CD4-positive, alpha-beta T cell treated with Interleukin-21 for 1 hour (primary cell): Measurements from ENCODE around the gene METAP2.

ENCODE experiments used
- DNase-seq: peaks from one replicate; pipeline ENCODE4 v3.0.0-alpha.2; 2020

METAP2 gene

DNA sequence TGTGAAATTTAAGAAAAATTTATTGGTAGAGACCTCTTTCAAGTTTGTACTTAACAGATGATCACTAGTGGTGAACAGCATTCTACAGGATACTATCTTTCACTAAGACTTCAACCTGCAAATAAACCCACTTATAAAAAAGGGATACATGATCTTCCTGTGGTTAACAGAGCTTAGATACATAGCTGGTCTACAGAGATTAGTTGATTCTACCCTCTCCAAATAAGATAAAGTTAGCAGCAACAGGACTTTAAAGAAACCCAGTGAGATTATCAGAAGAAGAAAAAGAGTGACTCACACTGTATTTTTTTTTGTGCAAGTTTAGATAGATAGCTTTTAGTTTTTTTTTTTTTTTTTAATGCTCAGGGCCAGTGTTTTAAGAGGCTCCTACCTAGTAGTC lies 42.8 kb downstream of the METAP2 start:
- DNase-seq: no peak

DNA sequence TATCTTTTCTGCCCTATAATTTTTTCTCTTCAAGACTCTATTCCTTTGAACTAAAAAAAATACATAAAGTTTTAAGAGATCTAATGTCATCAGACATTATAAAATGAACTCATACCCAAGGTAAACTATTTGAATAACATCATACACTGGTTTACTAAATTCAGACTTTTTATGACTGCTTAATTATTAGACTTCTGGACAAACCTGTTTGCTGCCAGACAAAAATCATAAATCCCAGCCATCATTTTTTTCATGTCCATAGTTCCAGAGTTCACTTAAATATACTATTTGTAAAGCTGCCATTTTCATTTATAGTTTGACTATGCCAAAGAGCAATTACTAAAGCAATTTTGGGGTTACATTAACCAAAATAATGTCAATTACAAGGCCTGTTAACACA lies 43.3 kb downstream of the METAP2 start:
- no peak for DNase-seq

DNA sequence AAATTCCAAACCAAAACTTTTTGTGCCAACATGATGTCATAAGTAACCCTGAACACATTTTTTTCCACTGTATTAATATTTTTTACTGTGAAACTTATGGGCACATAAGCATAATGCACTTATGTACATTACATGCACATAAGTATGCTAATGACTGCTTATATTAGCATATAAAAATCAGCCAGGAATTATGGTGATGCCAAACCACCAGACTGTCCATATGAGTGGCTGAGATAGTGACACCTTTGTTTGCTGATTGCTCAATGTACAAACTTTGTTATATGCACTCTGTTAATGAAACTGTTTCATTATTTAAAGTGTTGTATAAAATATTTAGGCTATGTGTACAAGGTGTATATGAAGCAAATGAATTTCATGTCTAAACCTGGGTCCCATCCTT lies 45.0 kb downstream of the METAP2 start:
- DNase-seq: no peak

DNA sequence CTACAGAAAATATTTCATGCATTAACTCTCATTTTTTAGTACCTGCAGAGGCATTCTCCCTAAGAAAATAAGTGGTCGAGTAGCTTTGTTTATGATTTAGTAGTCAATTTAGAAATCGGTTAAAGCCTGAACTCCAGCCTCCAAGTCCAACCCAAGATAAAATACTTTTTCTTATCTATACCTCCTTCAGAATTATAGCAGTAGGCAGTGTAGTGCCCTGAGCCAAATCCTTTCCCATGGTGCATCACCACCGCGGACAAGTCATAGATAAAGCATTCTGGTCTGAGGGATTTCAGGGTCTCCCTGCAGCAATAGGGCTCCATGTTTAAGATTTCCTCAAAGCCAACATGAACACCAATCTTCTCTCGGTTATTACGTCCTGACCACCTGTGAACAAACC lies 46.9 kb downstream of the METAP2 start:
- no peak for DNase-seq

DNA sequence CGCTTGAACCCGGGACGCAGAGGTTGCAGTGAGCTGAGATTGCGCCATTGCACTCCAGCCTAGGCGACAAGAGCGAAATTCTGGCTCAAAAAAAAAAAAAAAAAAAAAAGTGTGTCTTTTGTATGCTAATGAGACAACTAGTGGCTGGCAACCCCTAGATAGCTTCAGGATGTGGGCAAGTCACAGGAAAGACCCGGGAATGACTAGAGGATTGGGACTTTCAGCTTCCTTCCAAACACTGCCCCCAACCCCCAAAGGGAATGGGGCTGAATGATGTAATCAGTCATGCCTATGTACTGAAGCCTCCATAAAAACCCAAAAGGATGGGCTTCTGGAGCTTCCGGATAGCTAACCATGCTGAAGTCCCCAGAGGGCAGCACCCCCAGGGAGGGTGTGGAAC lies 48.7 kb downstream of the METAP2 start:
- no peak for DNase-seq

DNA sequence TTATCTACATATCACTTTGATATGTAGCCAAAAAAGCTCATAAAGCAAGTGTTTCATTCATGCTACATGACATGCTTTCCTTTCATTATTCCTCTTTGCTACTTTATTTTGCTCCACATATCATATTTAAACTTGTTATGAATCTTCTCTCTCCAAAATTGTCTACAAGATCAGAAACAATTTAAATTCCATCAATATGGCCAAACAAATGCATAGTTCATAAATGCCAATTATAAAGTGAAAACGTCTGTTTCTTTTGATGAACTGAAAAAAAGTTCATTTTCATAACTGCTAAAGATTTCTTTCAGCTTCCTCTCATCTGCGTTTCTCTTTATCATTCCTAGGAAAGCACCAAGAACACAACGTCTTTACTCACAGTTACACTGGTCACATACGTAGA lies 54.5 kb downstream of the METAP2 start:
- no peak for DNase-seq

DNA sequence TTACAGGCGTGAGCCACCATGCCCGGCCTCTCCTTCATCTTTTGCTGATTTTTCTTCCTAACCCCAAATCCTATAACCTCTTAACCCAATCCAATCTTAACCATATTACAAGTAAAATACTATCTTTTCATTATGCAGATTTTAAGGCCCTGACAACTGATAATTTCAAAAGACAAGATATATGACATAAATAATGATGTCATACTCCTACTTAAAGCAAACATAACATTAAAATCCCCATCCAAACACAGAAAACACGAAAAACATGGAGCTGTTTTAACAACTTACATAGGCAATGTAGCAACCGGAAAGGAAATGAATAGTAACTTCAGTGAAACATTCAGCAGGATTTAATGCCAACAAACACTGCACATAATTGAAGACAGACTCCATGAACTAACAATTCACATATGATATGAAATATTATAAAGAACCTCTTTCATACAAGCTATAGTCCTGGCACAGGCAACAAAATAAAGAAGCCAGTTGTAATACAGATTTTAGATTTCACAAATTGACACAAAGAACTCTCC lies 55.8 kb downstream of the METAP2 start:
- no peak for DNase-seq

DNA sequence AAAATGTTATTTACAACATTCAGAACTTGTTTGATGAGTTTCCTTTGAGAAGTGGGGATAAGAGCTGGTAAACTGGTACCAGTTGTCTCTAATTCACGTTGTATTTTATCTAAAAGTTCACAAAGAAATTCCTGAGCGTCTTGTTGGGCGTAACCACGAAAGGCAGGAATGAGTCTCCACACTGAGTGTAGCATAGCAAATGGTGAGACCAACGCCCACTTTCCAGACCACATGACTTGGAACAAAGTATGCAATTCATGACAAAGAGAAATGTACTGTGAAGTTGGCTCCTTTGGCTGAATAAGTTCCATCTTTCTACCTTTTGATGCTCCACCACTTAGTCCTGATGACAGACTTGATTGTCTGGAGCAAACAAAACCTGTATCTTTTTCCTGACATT lies 58.9 kb downstream of the METAP2 start:
- DNase-seq: no peak

DNA sequence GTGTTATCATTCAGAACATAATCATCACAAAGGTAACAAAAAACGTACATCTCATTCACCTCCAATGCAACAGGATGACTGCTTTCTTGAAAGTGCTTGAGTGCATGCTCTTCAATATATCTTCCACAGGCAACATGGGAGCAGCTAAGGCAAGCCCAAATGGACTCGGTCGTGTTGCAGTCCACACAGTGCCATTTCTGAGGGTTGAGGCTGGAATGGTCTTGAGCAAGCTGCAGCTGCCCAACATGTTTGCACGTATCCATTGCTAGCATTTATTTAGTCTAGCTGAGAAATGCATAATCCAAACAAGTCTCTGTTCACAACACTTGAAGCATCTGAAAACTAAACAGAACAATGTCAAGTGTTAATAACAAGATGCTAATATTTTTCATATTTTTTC lies 60.0 kb downstream of the METAP2 start:
- no peak for DNase-seq

DNA sequence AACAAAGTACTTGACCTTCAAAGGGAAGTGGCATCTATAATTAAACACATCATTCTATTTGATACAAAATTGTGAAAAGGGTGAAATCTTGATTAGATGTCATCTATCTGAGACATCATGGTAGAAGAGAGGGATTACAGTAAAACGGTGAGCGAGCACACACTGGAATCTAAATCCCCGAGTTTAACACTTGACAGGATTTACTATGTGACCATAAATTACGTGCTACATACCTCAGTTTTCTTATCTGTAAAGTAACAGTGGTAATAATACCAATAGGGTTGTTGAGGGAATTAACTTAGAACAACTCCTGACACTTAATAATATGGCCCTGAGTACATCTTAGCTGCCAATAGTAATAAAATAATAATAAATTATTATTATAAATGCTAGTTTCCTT lies 64.1 kb downstream of the METAP2 start:
- DNase-seq: no peak

DNA sequence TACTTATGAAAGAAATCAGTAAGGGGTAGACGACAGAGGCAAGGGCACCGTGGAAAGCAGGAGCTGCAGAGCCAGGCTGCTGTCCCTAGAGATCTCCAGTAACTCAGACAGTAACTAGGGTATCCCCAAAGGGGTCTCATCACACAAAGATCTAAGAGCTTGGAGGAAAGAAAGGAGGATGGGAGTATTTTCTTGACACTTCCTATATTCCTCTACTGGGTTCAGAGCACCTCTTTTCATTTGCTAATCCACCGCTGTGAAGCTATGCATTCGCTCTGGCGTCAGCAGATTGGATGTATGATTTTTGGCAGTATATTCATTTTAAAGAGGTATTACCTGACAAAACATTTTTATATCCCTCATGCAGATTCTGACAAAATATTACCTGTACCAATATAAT lies 64.7 kb downstream of the METAP2 start:
- DNase-seq: no peak

DNA sequence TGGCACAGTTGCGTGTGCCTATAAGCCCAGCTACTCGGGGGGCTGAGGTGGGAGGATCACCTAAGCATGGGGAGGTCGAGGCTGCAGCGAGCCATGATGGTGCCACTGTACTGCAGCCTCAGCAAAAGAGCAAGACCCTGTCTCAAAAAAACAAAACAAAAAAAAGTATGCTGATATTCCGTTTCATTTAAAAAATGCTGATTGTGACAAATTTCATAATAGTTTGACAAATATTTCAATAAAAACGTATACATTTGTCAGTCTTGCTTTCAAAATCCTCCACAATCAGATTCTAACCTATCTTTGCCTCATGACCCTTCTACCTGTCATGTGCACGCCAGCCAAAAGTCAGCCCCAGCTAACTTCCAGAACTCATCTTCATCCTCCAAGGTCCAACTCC lies 67.5 kb downstream of the METAP2 start:
- DNase-seq: no peak

DNA sequence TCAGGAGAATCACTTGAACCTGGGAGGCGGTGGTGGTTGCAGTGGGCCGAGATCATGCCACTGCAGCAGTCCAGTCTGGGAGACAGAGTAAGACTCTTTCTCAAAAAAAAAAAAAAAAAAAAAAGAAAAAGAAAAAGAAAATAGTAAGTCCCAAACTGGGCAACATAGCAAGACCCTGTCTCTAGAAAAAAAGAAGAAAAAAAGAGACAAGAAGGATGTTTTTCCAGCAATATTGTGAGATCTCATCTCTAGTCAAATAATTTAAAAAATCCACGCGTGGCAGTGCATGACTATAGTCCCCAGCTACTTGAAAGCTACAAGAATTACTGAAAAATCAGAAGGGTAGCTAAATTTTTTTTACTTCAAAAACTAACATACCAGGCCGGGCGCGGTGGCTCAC lies 69.4 kb downstream of the METAP2 start:
- DNase-seq: no peak

DNA sequence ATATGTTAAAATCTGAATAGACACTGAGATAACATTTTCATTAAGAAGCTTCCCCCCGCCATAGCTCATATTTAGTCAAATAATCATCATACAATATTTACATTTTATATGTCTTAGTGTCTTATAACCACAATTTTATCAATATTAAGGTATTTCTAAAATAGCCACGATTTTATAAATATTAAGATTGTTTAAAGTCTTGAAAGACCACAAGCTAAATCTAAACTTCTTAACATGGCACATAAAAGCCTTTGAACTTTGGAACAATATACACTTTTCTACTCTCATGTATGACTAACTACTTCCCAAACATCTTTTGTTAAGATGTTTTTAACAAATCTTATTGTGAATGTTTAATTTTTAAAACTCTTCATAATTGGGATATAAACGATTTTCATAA lies 70.8 kb downstream of the METAP2 start:
- DNase-seq: no peak

DNA sequence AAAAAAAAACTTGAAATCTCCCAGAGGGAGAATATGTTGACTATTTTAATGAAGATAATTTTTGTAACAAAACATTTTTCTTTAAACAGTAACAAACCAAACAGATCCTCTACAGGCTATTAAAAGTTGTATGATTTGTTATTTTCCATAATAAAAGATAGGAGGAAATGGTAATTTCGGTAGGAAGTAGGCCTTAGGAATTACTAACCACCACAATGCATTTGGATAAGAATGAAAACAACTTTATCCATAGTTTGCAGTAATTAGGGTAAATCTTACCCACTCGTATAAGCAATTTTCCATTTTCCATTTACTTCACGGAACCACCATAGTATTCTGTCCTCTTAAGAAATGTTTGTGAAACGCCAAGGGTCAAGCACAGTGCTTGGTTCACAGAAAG lies 71.4 kb downstream of the METAP2 start:
- no peak for DNase-seq

DNA sequence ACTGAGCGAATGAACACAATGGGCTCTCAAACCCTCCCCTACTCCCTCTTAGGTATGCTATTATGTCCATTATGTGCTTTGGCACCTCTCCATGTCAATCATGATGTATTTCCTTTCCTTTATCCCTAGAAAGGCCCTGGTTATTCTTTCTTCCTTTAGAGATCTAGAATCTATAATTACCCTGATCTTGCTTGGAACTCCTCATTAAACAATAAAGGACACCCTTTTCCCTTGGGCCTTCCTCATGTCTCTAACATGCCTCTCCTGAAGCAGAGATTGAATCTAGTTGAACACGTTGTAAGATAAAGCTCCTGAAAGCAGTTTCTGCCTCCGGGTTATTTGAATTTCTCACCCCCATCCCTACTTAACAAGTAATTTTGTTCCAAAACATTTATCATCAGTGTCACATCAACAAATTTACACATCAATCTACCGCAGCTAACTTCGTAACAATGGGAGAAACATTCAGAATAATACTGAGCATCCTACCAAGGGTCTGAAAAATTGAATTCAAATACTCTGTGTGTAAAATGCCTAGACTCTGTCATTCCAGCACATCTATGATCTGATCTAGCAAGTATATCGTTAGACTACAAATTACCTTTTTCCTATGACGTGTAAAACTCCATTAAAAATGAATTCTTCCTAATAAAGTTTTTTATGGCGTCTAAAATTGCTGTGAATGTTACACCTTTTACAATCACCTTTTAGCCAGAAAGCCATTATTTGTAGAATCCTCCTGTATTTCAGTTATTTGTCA lies 72.0 kb downstream of the METAP2 start:
- no peak for DNase-seq

DNA sequence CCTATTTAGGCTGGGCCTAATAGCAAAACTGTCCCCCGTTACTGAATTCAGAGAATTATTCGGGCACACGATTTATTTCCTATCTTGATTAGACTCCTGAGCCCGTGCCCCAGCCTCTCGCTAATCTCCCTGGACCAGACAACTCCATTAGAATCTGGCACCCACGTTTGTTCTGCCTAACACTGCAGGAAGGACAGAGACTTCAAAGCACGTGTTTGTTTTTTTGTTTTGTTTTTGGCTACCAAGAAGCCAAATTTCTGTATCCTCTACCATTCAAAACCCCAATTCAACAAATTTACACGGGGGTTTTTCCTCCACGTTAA lies 72.5 kb downstream of the METAP2 start:
- no peak for DNase-seq

DNA sequence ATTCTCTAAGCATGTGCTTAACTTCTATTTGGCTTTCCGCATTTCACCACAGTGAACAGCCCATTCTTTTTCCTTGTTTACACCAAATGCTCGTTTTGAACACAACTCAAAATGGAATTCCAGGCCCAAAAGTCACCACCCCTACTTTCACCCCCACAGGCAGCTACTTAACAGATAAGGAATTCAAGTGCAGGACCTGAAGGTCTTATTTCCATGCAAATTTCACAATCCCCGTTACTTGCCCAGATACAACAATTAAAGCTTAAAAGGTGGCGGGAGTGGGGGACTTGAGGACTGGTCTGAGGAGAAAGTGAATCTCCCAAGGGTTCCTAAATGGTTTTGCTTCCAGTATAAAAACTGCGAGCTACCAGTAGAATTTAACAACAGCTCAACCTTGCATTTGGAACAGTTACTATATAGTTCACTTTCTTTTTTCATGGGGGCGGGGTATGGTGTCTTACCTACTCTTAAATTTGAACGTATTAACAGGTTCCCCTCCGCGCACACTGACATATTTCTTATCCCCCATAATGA lies 73.6 kb downstream of the METAP2 start:
- peak; percentile 21 for DNase-seq

DNA sequence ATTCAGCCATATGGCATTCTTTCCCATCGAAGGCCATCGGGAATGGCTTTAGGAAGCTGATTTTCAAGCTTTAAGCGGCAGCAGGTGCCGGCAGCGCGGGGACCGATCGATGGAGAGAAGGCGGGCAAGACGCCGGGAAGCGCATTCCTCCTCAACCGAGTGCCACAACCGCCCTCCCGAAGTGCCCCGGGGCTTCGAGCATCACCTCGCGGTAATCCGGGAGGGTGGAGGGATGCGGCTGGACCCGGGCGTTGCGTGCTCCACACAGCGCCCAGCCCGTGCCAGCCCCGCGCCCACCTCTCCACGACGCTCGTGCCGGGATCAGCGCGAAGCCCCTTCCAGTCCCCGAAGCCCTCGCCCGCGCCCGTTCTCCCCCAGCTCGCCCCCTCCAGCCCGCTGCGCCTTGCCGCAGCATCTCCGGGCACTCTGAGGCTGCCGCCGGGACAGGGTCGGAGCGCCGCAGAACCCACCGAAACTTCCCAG lies 74.1 kb downstream of the METAP2 start:
- DNase-seq: no peak

DNA sequence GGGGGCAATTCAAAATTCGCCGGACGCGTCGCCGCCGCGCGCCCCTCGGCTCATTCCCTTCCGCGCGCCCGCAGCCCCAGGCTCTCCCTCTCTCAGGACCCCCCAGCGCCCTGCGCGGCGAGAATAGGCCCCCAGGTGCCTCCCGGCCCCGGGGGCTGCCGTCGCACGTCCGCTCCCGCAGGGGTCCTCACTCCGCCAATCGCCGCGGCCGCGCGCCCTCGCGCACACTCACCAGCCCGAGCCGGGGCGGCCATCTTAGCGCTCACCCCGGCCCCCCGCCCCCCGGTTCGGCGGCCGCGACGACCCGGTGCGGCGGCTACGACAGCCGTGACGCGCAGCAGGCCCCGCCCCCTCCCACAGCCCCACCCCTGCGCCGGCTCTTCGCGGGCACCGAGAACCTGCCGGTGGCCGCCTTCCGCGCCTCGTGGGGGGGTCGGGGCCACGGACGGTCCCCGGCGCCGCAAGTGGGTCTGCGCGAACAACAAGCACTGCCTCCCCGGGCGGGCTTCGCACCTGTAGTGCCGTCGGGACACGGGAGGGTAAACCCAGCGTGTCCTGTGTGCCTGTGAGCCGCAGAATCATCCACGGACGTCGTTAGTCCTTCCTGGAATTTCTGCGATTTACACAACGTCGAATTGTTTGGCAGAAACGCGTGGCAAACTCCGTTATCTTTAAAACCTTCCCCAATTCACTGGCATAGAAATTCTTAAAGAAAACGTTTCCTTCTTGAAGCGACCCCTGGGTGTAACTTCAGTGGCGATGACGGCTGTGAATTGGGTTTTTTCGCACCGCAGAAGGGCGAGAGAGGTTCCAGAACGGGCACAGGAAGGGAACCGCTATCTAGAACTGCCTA lies 74.8 kb downstream of the METAP2 start:
- DNase-seq: peak; percentile 77

DNA sequence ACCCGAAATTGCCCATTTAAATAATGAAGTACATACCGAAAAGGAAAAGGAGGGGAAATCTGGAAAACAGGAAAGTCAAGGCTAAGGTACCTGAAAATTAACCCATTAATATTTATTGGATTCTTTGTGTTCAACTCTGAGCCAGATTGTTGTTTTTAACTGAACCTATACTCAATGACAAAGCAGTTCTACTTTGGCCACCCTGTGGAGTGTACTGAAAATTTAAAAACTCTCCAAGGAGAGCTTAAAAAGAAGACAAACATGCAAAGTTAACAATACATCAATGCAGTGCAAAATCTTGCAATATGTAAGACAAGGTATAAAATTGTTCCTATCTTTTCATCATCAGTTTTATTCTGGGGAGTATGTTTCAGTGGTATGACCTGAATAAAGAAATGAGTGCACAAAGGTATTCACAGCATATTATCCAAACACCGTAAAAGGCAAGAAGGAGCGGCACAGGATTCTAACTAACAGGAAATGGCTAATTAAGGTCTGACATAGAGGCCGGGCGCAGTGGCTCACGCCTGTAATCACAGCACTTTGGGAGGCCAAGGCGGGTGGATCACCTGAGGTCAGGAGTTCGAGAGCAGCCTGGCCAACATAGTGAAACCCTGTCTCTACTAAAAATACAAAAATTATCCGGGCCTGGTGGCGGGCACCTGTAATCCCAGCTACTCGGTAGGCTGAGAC lies 75.6 kb downstream of the METAP2 start:
- DNase-seq: no peak

DNA sequence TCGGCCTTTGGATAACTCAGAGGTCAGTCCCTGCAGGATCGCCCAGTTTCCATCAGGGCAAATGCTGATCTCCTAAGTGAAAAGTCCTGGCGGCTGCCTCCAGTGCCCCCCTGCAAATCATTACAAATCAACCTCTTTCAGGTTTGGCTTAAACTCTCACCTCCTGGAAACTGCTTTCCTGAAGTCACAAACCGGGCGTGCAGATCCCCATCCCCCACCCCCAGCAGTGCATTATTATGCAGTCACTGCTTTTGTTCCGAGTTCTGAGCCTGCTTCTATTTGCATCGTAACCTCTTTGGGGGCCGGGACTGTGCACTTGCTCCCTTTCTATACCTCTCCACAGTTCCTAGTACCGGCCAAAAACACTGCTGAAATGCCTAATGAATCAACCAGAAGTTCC lies 77.4 kb downstream of the METAP2 start, which contains the start of gene USP44:
Gene USP44 (minus strand): TSS at position 172 of the 400 bp plus-strand sequence. CDS start 17,220 bp downstream, outside the sequence.
- no peak for DNase-seq

DNA sequence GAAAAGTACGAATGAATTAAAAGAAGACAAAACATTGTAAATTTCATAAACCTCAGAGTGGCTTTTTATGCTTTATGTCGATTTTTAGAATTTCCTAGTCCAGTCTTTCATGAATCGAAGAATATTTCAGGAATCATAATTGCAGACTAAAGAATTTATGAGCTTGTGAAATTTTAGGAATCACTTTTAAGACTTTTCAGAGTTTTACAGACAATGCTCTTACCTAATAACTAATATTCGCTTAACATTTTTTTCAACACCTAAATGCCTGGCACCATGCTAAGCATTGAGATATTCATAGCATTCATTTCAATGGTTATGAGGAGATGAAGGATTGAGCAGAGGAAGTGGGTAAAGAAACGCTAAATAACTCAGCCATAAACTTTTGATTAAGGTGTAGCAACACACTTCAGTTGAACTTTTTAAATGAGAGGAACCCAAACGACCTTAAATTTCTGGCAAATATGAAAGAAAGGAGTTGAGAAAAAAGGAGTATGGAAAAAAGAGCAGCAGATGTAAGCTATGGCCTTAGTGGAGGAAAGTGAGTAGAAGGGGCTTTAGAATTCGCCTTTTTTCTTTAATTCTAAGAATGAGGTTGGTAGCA lies 78.1 kb downstream of the METAP2 start:
- DNase-seq: no peak
